ENCODE data around the gene DPM3.
A peak's percentile ranks its signal among the peaks of the same experiment; 100 is the strongest.
"Not testable (repeated sequence)": the region's sequence is repeated elsewhere in the genome, so short reads cannot be mapped to it uniquely, and the experiment has no call there.

Gene DPM3

GRCh38 chr1:155139895-155140629 is at the start of gene DPM3:
Gene DPM3 (minus strand): TSS chr1:155140531. CDS start chr1:155140240, 291 bp downstream.
- DNase-seq (ENCODE audit: low read depth) = peak; percentile 80

GRCh38 chr1:155189926-155190325 is 49.6 kb upstream of the DPM3 start:
- not testable (repeated sequence) for DNase-seq (ENCODE audit: low read depth)

- DNase-seq (ENCODE audit: low read depth) = no peak
These were observed 47.9 kb upstream of the DPM3 start for GRCh38 chr1:155188268-155188667.

- DNase-seq (ENCODE audit: low read depth) = no peak
These were observed 47.1 kb upstream of the DPM3 start for GRCh38 chr1:155187456-155187891.

- no peak for DNase-seq (ENCODE audit: low read depth)
These were observed 46.6 kb upstream of the DPM3 start for GRCh38 chr1:155186794-155187455.

- no peak for DNase-seq (ENCODE audit: low read depth)
These were observed 45.9 kb upstream of the DPM3 start for GRCh38 chr1:155186067-155186793.

- DNase-seq (ENCODE audit: low read depth) = no peak
These were observed 45.4 kb upstream of the DPM3 start for GRCh38 chr1:155185783-155186066.

GRCh38 chr1:155184835-155185782 is 44.8 kb upstream of the DPM3 start:
- DNase-seq (ENCODE audit: low read depth) = no peak

- DNase-seq (ENCODE audit: low read depth) = no peak
These were observed 44.0 kb upstream of the DPM3 start for GRCh38 chr1:155184351-155184811.

- no peak for DNase-seq (ENCODE audit: low read depth)
These were observed 43.5 kb upstream of the DPM3 start for GRCh38 chr1:155183775-155184221.

GRCh38 chr1:155182052-155182550 is 41.8 kb upstream of the DPM3 start:
- no peak for DNase-seq (ENCODE audit: low read depth)

- DNase-seq (ENCODE audit: low read depth) = no peak
These were observed 41.2 kb upstream of the DPM3 start for GRCh38 chr1:155181371-155182051.

- DNase-seq (ENCODE audit: low read depth) = no peak
These were observed 39.0 kb upstream of the DPM3 start for GRCh38 chr1:155179112-155180031.

- no peak for DNase-seq (ENCODE audit: low read depth)
These were observed 38.2 kb upstream of the DPM3 start for GRCh38 chr1:155178441-155179111.

GRCh38 chr1:155177918-155178281 is 37.6 kb upstream of the DPM3 start:
- DNase-seq (ENCODE audit: low read depth) = no peak

GRCh38 chr1:155177192-155177917 is 37.0 kb upstream of the DPM3 start:
- DNase-seq (ENCODE audit: low read depth) = no peak

GRCh38 chr1:155176544-155177071 is 36.3 kb upstream of the DPM3 start:
- DNase-seq (ENCODE audit: low read depth) = peak; percentile 81

- no peak for DNase-seq (ENCODE audit: low read depth)
These were observed 35.6 kb upstream of the DPM3 start for GRCh38 chr1:155175927-155176371.
